Subcutaneous adipose tissue (tissue), 4 donors: ENCODE measurements around the gene PHKA2. TPM values are rescaled to one million over a fixed set of nuclear protein-coding genes. Genes with fewer than 3 reads are reported as not detected.

Experiments used
- CTCF ChIP-seq: fragments of 450-650 bp; IDR thresholded peaks from one replicate; pipeline ENCODE4 v1.5.1; 2016; ENCODE audit warnings: low read depth, mild to moderate bottlenecking, control low read depth, antibody characterized with exemption, moderate library complexity
- total RNA-seq, 4 donors: library from RNA; depleted of rRNA; stranded (reverse); fragments of >200 nt; gene quantifications; one replicate each; pipeline ENCODE4 v1.1.0, GENCODE V29; 2016

PHKA2 gene
- total RNA-seq, 4 donors from 2014 or later = 14.8 to 57.3 (median 15.7) TPM

DNA sequence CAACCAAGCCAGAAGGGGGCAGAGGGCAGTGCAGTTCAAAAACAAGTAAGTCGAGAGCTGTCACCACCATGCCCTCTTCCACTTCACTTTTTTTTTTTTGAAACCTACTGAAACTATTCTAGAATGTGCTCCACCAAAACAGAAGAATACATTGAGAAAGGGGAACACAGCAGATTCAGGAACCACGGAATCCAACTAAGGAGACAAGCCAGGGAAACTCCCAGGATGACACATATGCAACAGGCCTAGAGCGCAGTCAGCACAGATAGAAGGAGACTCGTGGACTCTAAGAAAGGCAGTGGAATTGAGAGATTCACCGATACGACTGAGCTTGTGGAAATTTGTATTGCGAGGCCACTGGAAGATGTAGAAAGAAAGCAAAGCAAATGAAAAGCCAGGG is 66.1 kb downstream of the PHKA2 start:
- no peak for TF ChIP-seq CTCF

DNA sequence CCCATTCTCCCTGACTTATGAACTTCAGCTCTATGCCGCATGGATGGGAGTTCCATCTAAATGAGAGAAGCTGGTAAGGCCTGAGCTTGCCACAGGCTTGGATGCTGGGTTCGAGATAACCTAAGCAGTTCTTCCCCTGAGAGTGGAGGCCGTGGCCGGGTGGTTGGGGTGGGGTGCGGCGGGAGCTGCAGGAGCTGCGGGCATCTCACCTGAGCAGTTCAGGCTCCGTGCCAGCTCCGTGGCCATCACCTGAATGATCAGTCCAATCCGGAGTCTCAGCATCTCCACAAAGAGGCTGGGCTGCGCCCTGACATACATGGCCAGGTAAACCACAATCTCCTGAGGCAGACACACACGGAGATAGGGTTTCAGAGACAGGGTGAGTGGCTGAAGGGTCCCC is 77.6 kb downstream of the PHKA2 start:
- no peak for TF ChIP-seq CTCF

- TF ChIP-seq CTCF = no peak
Observed at GRCh38 chrX:18900401-18900976, 83.4 kb downstream of the PHKA2 start.

GRCh38 chrX:18899796-18900380 is 84.0 kb downstream of the PHKA2 start:
- TF ChIP-seq CTCF = no peak

GRCh38 chrX:18898492-18898891 is 85.4 kb downstream of the PHKA2 start:
- no peak for TF ChIP-seq CTCF

DNA sequence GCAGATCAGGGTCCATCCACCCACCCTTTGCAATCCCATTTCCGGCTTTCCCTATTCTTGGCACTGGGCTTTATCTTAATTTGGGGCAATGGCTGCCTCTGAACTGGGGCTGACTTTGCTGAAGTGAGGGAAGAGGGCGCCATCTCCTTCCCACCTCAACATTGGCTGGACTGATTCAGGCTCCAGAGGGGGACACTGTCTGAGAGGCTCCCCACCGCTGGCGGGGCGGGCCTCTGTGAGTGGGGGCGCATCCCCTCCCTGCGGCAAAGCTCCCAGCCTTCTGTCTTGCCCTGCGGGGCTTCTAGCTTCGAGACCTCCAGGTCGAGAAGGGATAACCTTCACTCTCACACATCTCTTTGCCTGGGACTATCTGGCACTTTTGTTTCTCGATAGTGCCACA is 85.8 kb downstream of the PHKA2 start:
- no peak for TF ChIP-seq CTCF

DNA sequence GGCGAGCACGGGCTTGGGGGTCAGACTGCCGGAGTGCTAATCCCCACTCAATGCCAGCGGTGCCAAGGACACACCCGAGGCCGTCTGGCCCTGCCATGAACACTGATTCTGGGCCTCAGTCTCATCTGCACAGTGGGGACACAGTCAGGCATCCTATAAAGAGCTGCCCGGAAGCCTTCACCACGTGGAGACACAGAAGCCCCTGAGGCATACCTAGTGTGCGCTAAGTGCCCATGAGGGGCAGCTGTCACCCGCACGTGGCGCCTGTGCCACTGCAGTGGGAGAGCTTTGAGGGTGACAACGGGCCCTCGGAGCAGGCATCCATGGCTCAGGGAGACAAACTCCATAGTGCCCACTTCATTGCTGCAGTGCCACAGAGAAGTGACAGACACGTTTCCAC is 86.3 kb downstream of the PHKA2 start:
- no peak for TF ChIP-seq CTCF
